ENCODE measurements around the gene LRRC74A.

GRCh38 chr14:76834241-76834661, 8.0 kb downstream of the LRRC74A start:
- TF ChIP-seq CTCF (IDR thresholded peaks at IDR 0.05): no peak
- TF ChIP-seq POLR2A (IDR thresholded peaks at IDR 0.05): peak in 1 of 3 donors; percentile 32

Measured in body of pancreas (tissue), 4 donors.